Measurements from ENCODE around the gene SHC2.
"Not testable (repeated sequence)": the region's sequence is repeated elsewhere in the genome, so short reads cannot be mapped to it uniquely, and the experiment has no call there.

Gene SHC2

GRCh38 chr19:389255-389934, 71.4 kb downstream of the SHC2 start:
- no peak for DNase-seq (ENCODE audit: low spot score)

GRCh38 chr19:388691-389090, 72.1 kb downstream of the SHC2 start:
- DNase-seq (ENCODE audit: low spot score): no peak

GRCh38 chr19:387777-388176, 73.1 kb downstream of the SHC2 start:
- DNase-seq (ENCODE audit: low spot score): no peak

GRCh38 chr19:386632-387301, 74.1 kb downstream of the SHC2 start:
- not testable (repeated sequence) for DNase-seq (ENCODE audit: low spot score)

- not testable (repeated sequence) for DNase-seq (ENCODE audit: low spot score)
These were observed 74.6 kb downstream of the SHC2 start for GRCh38 chr19:386189-386588.

GRCh38 chr19:384799-385169, 76.0 kb downstream of the SHC2 start:
- no peak for DNase-seq (ENCODE audit: low spot score)

- DNase-seq (ENCODE audit: low spot score): no peak
These were observed 76.7 kb downstream of the SHC2 start for GRCh38 chr19:383922-384798.

GRCh38 chr19:383040-383439, 77.8 kb downstream of the SHC2 start:
- DNase-seq (ENCODE audit: low spot score): no peak

- DNase-seq (ENCODE audit: low spot score): not testable (repeated sequence)
These were observed 78.3 kb downstream of the SHC2 start for GRCh38 chr19:382578-382977.

- DNase-seq (ENCODE audit: low spot score): not testable (repeated sequence)
These were observed 78.9 kb downstream of the SHC2 start for GRCh38 chr19:381901-382300.

GRCh38 chr19:380618-381219, 80.1 kb downstream of the SHC2 start:
- DNase-seq (ENCODE audit: low spot score): not testable (repeated sequence)

GRCh38 chr19:379796-380195, 81.0 kb downstream of the SHC2 start:
- no peak for DNase-seq (ENCODE audit: low spot score)

- DNase-seq (ENCODE audit: low spot score): no peak
These were observed 82.1 kb downstream of the SHC2 start for GRCh38 chr19:378706-379105.

GRCh38 chr19:377801-378581, 82.8 kb downstream of the SHC2 start:
- DNase-seq (ENCODE audit: low spot score): no peak

GRCh38 chr19:376111-376470, 84.7 kb downstream of the SHC2 start:
- no peak for DNase-seq (ENCODE audit: low spot score)

GRCh38 chr19:375395-376110, 85.3 kb downstream of the SHC2 start:
- DNase-seq (ENCODE audit: low spot score): no peak

GRCh38 chr19:374886-375235, 86.0 kb downstream of the SHC2 start:
- DNase-seq (ENCODE audit: low spot score): no peak

GRCh38 chr19:374183-374885, 86.5 kb downstream of the SHC2 start:
- DNase-seq (ENCODE audit: low spot score): no peak

- DNase-seq (ENCODE audit: low spot score): no peak
These were observed 87.2 kb downstream of the SHC2 start for GRCh38 chr19:373391-374182.
